HL-60 (cell line): Measurements from ENCODE around the gene GRM5.

Source experiments
- TF ChIP-seq, protein P1 (sequence below): IDR thresholded peaks from one replicate; pipeline ENCODE4 v1.5.1; 2011; ENCODE audit warnings: low read length, control low read depth, inconsistent platforms; ENCODE audit not compliant: insufficient read depth
- TF ChIP-seq, protein P2 (sequence below): IDR thresholded peaks from 2 replicates; pipeline ENCODE4 v1.6.1; 2012; ENCODE audit warnings: low read depth; ENCODE audit not compliant: insufficient replicate concordance

- TF ChIP-seq, protein P1, sequence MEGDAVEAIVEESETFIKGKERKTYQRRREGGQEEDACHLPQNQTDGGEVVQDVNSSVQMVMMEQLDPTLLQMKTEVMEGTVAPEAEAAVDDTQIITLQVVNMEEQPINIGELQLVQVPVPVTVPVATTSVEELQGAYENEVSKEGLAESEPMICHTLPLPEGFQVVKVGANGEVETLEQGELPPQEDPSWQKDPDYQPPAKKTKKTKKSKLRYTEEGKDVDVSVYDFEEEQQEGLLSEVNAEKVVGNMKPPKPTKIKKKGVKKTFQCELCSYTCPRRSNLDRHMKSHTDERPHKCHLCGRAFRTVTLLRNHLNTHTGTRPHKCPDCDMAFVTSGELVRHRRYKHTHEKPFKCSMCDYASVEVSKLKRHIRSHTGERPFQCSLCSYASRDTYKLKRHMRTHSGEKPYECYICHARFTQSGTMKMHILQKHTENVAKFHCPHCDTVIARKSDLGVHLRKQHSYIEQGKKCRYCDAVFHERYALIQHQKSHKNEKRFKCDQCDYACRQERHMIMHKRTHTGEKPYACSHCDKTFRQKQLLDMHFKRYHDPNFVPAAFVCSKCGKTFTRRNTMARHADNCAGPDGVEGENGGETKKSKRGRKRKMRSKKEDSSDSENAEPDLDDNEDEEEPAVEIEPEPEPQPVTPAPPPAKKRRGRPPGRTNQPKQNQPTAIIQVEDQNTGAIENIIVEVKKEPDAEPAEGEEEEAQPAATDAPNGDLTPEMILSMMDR, result no peak
- TF ChIP-seq, protein P2, sequence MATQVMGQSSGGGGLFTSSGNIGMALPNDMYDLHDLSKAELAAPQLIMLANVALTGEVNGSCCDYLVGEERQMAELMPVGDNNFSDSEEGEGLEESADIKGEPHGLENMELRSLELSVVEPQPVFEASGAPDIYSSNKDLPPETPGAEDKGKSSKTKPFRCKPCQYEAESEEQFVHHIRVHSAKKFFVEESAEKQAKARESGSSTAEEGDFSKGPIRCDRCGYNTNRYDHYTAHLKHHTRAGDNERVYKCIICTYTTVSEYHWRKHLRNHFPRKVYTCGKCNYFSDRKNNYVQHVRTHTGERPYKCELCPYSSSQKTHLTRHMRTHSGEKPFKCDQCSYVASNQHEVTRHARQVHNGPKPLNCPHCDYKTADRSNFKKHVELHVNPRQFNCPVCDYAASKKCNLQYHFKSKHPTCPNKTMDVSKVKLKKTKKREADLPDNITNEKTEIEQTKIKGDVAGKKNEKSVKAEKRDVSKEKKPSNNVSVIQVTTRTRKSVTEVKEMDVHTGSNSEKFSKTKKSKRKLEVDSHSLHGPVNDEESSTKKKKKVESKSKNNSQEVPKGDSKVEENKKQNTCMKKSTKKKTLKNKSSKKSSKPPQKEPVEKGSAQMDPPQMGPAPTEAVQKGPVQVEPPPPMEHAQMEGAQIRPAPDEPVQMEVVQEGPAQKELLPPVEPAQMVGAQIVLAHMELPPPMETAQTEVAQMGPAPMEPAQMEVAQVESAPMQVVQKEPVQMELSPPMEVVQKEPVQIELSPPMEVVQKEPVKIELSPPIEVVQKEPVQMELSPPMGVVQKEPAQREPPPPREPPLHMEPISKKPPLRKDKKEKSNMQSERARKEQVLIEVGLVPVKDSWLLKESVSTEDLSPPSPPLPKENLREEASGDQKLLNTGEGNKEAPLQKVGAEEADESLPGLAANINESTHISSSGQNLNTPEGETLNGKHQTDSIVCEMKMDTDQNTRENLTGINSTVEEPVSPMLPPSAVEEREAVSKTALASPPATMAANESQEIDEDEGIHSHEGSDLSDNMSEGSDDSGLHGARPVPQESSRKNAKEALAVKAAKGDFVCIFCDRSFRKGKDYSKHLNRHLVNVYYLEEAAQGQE, result no peak
These were observed 578.1 kb downstream of the GRM5 start for GRCh38 chr11:88487646-88488045.
